ENCODE data around the gene BORCS5.

GRCh38 chr12:12503384-12504078 is 146.7 kb downstream of the BORCS5 start:
- TF ChIP-seq REST (IDR thresholded peaks at IDR 0.05; ENCODE audit: insufficient read depth in 1 of 2, low read depth in 2 of 2, low read length in 2 of 2) (no peak), POLR2AphosphoS5 (IDR thresholded peaks at IDR 0.05; ENCODE audit: low read depth, low read length) (no peak), SIN3A (IDR thresholded peaks at IDR 0.05; ENCODE audit: borderline replicate concordance, insufficient read depth, low read length) (no peak), TAF1 (IDR thresholded peaks at IDR 0.05; ENCODE audit: borderline replicate concordance, insufficient read depth, low read length) (no peak), FOXP2 (optimal IDR thresholded peaks at IDR 0.05; ENCODE audit: borderline replicate concordance, extremely low read depth, extremely low read length, insufficient read depth) (no peak)

All from PFSK-1 (cell line).